B cell (primary cell): ENCODE results near the gene ACTR2. TPM values are rescaled to one million over a fixed set of nuclear protein-coding genes. Genes with fewer than 3 reads are reported as not detected.
A peak's percentile ranks its signal among the peaks of the same experiment; 100 is the strongest.

Source experiments
- ATAC-seq: fragments of 200-7000 bp; cut with Tn5 transposase; one replicate; pipeline ENCODE4 v1.10.0; 2021; ENCODE audit warnings: low read depth, mild to moderate bottlenecking, moderate number of reproducible peaks, moderate library complexity
- CTCF ChIA-PET: fragments of 350-600 bp; sonication (Branson Sonifier 250); formaldehyde crosslinking; loops from one replicate; lab custom pipeline; 2021; ENCODE audit warnings: antibody characterized with exemption, inconsistent platforms; lab: Charles Lee
- POLR2A ChIA-PET: fragments of 350-600 bp; sonication (Branson Sonifier 250); formaldehyde crosslinking; loops from one replicate; lab custom pipeline; 2021; ENCODE audit warnings: antibody characterized with exemption; lab: Charles Lee
- DNase-seq: peaks from one replicate; pipeline ENCODE4 v3.0.0; 2013
- H2AFZ ChIP-seq: 2 replicates; pipeline ENCODE4 v1.6.1; 2012; ENCODE audit warnings: mild to moderate bottlenecking, low read depth, low read length; ENCODE audit not compliant: insufficient read depth, poor library complexity, severe bottlenecking
- H3K27ac ChIP-seq, 2 donors: 1 replicate in 1 of 2; 2 replicates in 1 of 2; pipeline ENCODE4 v1.5.1; 2012 to 2013; ENCODE audit warnings: low read length in 2 of 2, mild to moderate bottlenecking in 2 of 2, moderate library complexity in 1 of 2
- H3K27me3 ChIP-seq, 4 experiments: fragments of 200-600 bp in 1 of 4; sonication (generic) in 1 of 4; replicated peaks in 1 of 4; 1 replicate in 2 of 4; 2 replicates in 2 of 4; pipeline versions ENCODE4 v1.6.1 to v1.7.0; 2013 to 2016; ENCODE audit warnings: low read length in 3 of 4, mild to moderate bottlenecking in 2 of 4, mixed read lengths in 1 of 4, moderate library complexity in 1 of 4; ENCODE audit not compliant: insufficient read depth in 4 of 4, control insufficient read depth in 3 of 4; ENCODE audit errors: control extremely low read depth in 1 of 4
- H3K36me3 ChIP-seq, 2 experiments: replicated peaks in 1 of 2; 1 replicate in 1 of 2; 2 replicates in 1 of 2; pipeline versions ENCODE4 v1.6.1 to v1.7.1; 2013; ENCODE audit warnings: low read length in 1 of 2; ENCODE audit not compliant: insufficient read depth in 2 of 2, control insufficient read depth in 1 of 2; ENCODE audit errors: control extremely low read depth in 1 of 2, extremely low read depth in 1 of 2
- H3K4me1 ChIP-seq, 2 donors: fragments of 200-600 bp in 1 of 2; sonication (generic) in 1 of 2; 1 replicate in 1 of 2; 2 replicates in 1 of 2; pipeline versions ENCODE4 v1.5.1 to v1.6.1; 2013 to 2017; ENCODE audit warnings: low read length in 2 of 2; ENCODE audit not compliant: control insufficient read depth in 2 of 2, insufficient read depth in 2 of 2
- H3K4me2 ChIP-seq: replicated peaks from 2 replicates; pipeline ENCODE3; 2012; ENCODE audit warnings: mild to moderate bottlenecking, low read depth, low read length; ENCODE audit not compliant: poor library complexity, severe bottlenecking
- H3K4me3 ChIP-seq, 5 experiments: fragments of 200-600 bp in 1 of 5; sonication (generic) in 1 of 5; 1 replicate in 3 of 5; 2 replicates in 2 of 5; pipeline versions ENCODE4 v1.5.1 to v1.7.0; 2011 to 2016; ENCODE audit warnings: low read length in 4 of 5, mild to moderate bottlenecking in 4 of 5, low read depth in 2 of 5, control low read depth in 1 of 5, moderate library complexity in 1 of 5; ENCODE audit not compliant: insufficient read depth in 1 of 5; ENCODE audit errors: control extremely low read depth in 1 of 5, extremely low read depth in 1 of 5
- H3K79me2 ChIP-seq: fragments of 200-600 bp; sonication (generic); one replicate; pipeline ENCODE4 v1.6.0; 2016; ENCODE audit warnings: low read length; ENCODE audit not compliant: control insufficient read depth, insufficient read depth
- H3K9ac ChIP-seq: fragments of 200-600 bp; sonication (generic); 2 replicates; pipeline ENCODE4 v1.6.1; 2017; ENCODE audit warnings: mild to moderate bottlenecking, low read length, moderate library complexity
- H3K9me3 ChIP-seq, 3 donors: one replicate each; pipeline versions ENCODE4 v1.6.1 to v1.7.1; 2013; ENCODE audit warnings: low read length in 2 of 3; ENCODE audit not compliant: control insufficient read depth in 2 of 3, insufficient read depth in 1 of 3; ENCODE audit errors: control extremely low read depth in 1 of 3
- H4K20me1 ChIP-seq: 2 replicates; pipeline ENCODE4 v1.6.0; 2012; ENCODE audit warnings: mild to moderate bottlenecking, low read length; ENCODE audit not compliant: insufficient read depth, control insufficient read depth, poor library complexity, severe bottlenecking
- H3K27ac Mint-ChIP-seq: one replicate; pipeline ENCODE4 v1.8.0; 2021; ENCODE audit warnings: mixed read lengths
- H3K27me3 Mint-ChIP-seq: one replicate; pipeline ENCODE4 v1.8.0; 2021; ENCODE audit warnings: mixed read lengths
- H3K4me1 Mint-ChIP-seq: one replicate; pipeline ENCODE4 v1.8.0; 2021; ENCODE audit warnings: mixed read lengths
- H3K4me3 Mint-ChIP-seq: one replicate; pipeline ENCODE4 v1.8.0; 2021; ENCODE audit warnings: mixed read lengths
- H3K9me3 Mint-ChIP-seq: one replicate; pipeline ENCODE4 v1.8.0; 2022; ENCODE audit warnings: mixed read lengths; ENCODE audit not compliant: insufficient read depth
- CTCF ChIP-seq: fragments of 200-600 bp; IDR thresholded peaks from one replicate; pipeline ENCODE4 v1.8.0; 2022; ENCODE audit warnings: antibody characterized with exemption, mild to moderate bottlenecking
- EZH2 ChIP-seq: IDR thresholded peaks from 2 replicates; pipeline ENCODE4 v1.6.1; 2012; ENCODE audit warnings: borderline replicate concordance, low read depth, mild to moderate bottlenecking, moderate library complexity, low read length; ENCODE audit not compliant: insufficient read depth, poor library complexity, severe bottlenecking
- WGBS: methylation state at CpG from one replicate; pipeline ENCODE4 v1.1.5; 2013; ENCODE audit warnings: missing lambda C conversion rate; ENCODE audit not compliant: insufficient coverage; 5-methylcytosine and 5-hydroxymethylcytosine counted together
- intact Hi-C: fragments of 100-400 bp; cut with micrococcal nuclease; formaldehyde crosslinking; loops from one replicate; pipeline ENCODE4 v1.10.0; 2022
- polyA plus RNA-seq: library from polyadenylated mRNA; depleted of rRNA; stranded (reverse); fragments of >200 nt; gene quantifications from 2 replicates; pipeline ENCODE4 v1.2.3, GENCODE V29; 2012
- total RNA-seq, 2 donors: library from RNA; stranded (reverse); fragments of 120-200 nt in 1 of 2; gene quantifications; 1 replicate in 1 of 2; 2 replicates in 1 of 2; pipeline versions ENCODE4 v1.2.3 to v1.2.4, GENCODE V29; 2013 to 2022

ACTR2 gene
- total and polyA plus RNA-seq, 2 donors (not counting 1 experiment from before 2014, with no cell fraction given): 41.8 to 284 TPM

- peaks cover 3 to 11% of the 10 kb centered on the region in 2 experiments for H3K36me3 ChIP-seq
- peak overlapping the region; percentile 90 for H2AFZ ChIP-seq
- 3% methylated on average over 13 of the region's 13 CpGs for WGBS
- no peaks in the 10 kb centered on the region for H3K9me3 ChIP-seq
- peaks cover 54% of the 10 kb centered on the region for H3K79me2 ChIP-seq
- peak overlapping the region; percentile 100 for H3K27ac Mint-ChIP-seq
- H3K27me3 Mint-ChIP-seq: no peaks in the 10 kb centered on the region
- H3K4me1 ChIP-seq: peaks cover 35 to 38% of the 10 kb centered on the region in 2 donors
- peak overlapping the region; percentile 86 to 100 (median 98) for H3K4me3 ChIP-seq
- H3K4me2 ChIP-seq: peak overlapping the region; percentile 73
- H4K20me1 ChIP-seq: peaks cover 24% of the 10 kb centered on the region
- ChIA-PET CTCF (interaction anchor here (0.7 to 1.3 kb wide), 3 partner anchors 40 to 171 kb away, joined by 3 to 9 read pairs (median 6); partner anchors contain the start of genes CEP68 and RAB1A), POLR2A (interaction anchor here (0.7 to 1.8 kb wide), 7 partner anchors 18 to 584 kb away, joined by 3 to 15 read pairs (median 4); partner anchors contain the start of genes CEP68 and RAB1A)
- H3K27me3 ChIP-seq: no peaks in the 10 kb centered on the region
- peak overlapping the region; percentile 99 for H3K9ac ChIP-seq
- intact Hi-C loops: loop anchor here (1.0 to 5.0 kb wide), 3 partner anchors 97 to 1385 kb away; partner anchors contain the start of genes CEP68, RAB1A and UGP2
- ATAC-seq: peak; percentile 5
- TF ChIP-seq CTCF (no peak), EZH2 (no peak)
- H3K9me3 Mint-ChIP-seq: no peaks in the 10 kb centered on the region
- no peak for DNase-seq
- H3K4me3 Mint-ChIP-seq: peak overlapping the region; percentile 93
- peaks cover 31% of the 10 kb centered on the region for H3K4me1 Mint-ChIP-seq
- peak overlapping the region; percentile 97 for H3K27ac ChIP-seq
Measured at GRCh38 chr2:65227020-65227455, 593 bp upstream of the ACTR2 start.

- peaks cover 44 to 47% of the 10 kb centered on the region in 2 donors for H3K4me1 ChIP-seq
- H3K4me3 Mint-ChIP-seq: peak overlapping the region; percentile 92
- WGBS: 0% methylated on average over 11 of the region's 16 CpGs
- H3K27me3 ChIP-seq: no peaks in the 10 kb centered on the region
- H3K27ac Mint-ChIP-seq: peak overlapping the region; percentile 92
- peaks cover 34% of the 10 kb centered on the region for H4K20me1 ChIP-seq
- no peaks in the 10 kb centered on the region for H3K9me3 Mint-ChIP-seq
- peaks cover 6 to 11% of the 10 kb centered on the region in 2 experiments for H3K36me3 ChIP-seq
- peak overlapping the region; percentile 86 to 100 (median 98) for H3K4me3 ChIP-seq
- POLR2A ChIA-PET: interaction anchor here (0.7 to 1.3 kb wide), 2 partner anchors 98 to 163 kb away, joined by 3 to 13 read pairs; partner anchors contain the start of gene RAB1A
- ATAC-seq (peak; percentile 49), DNase-seq (peak; percentile 88)
- H3K27me3 Mint-ChIP-seq: no peaks in the 10 kb centered on the region
- CTCF ChIA-PET: no interaction called here
- peaks cover 66% of the 10 kb centered on the region for H3K79me2 ChIP-seq
- intact Hi-C loops: loop anchor here (1.0 to 5.0 kb wide), 3 partner anchors 164 to 1386 kb away; partner anchors contain the start of gene UGP2
- H3K4me2 ChIP-seq: peak overlapping the region; percentile 73
- TF ChIP-seq CTCF: no peak
- TF ChIP-seq EZH2: no peak
- H2AFZ ChIP-seq: peak overlapping the region; percentile 90
- H3K9me3 ChIP-seq: no peaks in the 10 kb centered on the region
- H3K27ac ChIP-seq: peak overlapping the region; percentile 97
- H3K4me1 Mint-ChIP-seq: peaks cover 41% of the 10 kb centered on the region
- H3K9ac ChIP-seq: peak overlapping the region; percentile 99
Measured at GRCh38 chr2:65228263-65228750, 676 bp downstream of the ACTR2 start.
